Measurements from ENCODE around the gene ESYT2. TPM values are rescaled to one million over a fixed set of nuclear protein-coding genes. Genes with fewer than 3 reads are reported as not detected.
A peak's percentile ranks its signal among the peaks of the same experiment; 100 is the strongest.

Gene ESYT2
- total and polyA plus RNA-seq, 9 of the 15 experiments (the other 6 are each of a cell fraction or from before 2014, with no cell fraction given), result 5.8 to 86.9 (median 64.7) TPM

- TF ChIP-seq TEAD1 (CRISPR knock-in tag; IDR thresholded peaks at IDR 0.05) (no peak), ZZZ3 (IDR thresholded peaks at IDR 0.05) (no peak), ZNF408 (CRISPR knock-in tag; IDR thresholded peaks at IDR 0.05; ENCODE audit: low read depth) (no peak), ARNT (IDR thresholded peaks at IDR 0.05) (no peak), SIN3A (IDR thresholded peaks at IDR 0.05; ENCODE audit: borderline replicate concordance in 2 of 2, control insufficient read depth in 1 of 2, low read depth in 2 of 2, low read length in 2 of 2) (no peak), GTF3C2 (IDR thresholded peaks at IDR 0.05; ENCODE audit: borderline replicate concordance, extremely low read depth, insufficient read length) (no peak), SMC3 (conservative IDR thresholded peaks at IDR 0.05; ENCODE audit: insufficient read depth, low read depth, low read length) (no peak), HNRNPL (IDR thresholded peaks at IDR 0.05; ENCODE audit: low read depth, low read length) (no peak), GABPB1 (CRISPR knock-in tag; IDR thresholded peaks at IDR 0.05) (no peak), POLR3A (IDR thresholded peaks at IDR 0.05; ENCODE audit: borderline replicate concordance, extremely low read depth, insufficient read depth, insufficient read length) (no peak), FOXP1 (CRISPR knock-in tag; IDR thresholded peaks at IDR 0.05) (no peak)
- TF ChIP-seq, protein P1, sequence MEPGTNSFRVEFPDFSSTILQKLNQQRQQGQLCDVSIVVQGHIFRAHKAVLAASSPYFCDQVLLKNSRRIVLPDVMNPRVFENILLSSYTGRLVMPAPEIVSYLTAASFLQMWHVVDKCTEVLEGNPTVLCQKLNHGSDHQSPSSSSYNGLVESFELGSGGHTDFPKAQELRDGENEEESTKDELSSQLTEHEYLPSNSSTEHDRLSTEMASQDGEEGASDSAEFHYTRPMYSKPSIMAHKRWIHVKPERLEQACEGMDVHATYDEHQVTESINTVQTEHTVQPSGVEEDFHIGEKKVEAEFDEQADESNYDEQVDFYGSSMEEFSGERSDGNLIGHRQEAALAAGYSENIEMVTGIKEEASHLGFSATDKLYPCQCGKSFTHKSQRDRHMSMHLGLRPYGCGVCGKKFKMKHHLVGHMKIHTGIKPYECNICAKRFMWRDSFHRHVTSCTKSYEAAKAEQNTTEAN (CRISPR knock-in tag; IDR thresholded peaks at IDR 0.05), result peak; percentile 34
- TF ChIP-seq, protein P2, sequence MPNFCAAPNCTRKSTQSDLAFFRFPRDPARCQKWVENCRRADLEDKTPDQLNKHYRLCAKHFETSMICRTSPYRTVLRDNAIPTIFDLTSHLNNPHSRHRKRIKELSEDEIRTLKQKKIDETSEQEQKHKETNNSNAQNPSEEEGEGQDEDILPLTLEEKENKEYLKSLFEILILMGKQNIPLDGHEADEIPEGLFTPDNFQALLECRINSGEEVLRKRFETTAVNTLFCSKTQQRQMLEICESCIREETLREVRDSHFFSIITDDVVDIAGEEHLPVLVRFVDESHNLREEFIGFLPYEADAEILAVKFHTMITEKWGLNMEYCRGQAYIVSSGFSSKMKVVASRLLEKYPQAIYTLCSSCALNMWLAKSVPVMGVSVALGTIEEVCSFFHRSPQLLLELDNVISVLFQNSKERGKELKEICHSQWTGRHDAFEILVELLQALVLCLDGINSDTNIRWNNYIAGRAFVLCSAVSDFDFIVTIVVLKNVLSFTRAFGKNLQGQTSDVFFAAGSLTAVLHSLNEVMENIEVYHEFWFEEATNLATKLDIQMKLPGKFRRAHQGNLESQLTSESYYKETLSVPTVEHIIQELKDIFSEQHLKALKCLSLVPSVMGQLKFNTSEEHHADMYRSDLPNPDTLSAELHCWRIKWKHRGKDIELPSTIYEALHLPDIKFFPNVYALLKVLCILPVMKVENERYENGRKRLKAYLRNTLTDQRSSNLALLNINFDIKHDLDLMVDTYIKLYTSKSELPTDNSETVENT (CRISPR knock-in tag; IDR thresholded peaks at IDR 0.05), result no peak
Observed at GRCh38 chr7:158781217-158781973, 47.9 kb downstream of the ESYT2 start (continued).

All from K562 (cell line).